Measurements from ENCODE around the gene RAP1A. TPM values are rescaled to one million over a fixed set of nuclear protein-coding genes. Genes with fewer than 3 reads are reported as not detected.

Gene RAP1A
- total RNA-seq, 1 experiment from 2014 or later = 26.7 TPM

DNA sequence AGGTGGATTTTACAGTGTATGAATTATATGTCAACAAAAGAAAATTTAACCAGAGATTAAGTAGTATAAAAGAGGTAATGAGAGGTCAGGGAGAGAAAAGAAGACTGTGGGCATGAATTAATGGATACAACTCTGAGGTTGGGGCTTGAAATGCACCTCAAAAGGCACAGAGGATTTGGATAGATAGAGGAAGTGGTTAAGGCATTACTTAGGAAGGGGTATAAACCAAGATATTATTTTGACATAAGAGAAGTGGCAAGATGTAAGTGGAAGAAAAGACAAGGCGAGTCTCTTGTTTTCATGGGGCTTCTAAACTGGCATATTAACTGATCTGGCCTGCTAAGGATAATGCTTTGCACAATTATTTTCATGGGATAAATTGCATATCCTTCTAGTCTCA lies 34.1 kb downstream of the RAP1A start:
- Mint-ChIP-seq H3K4me3 (no peak overlapping the region), H3K4me1 (peaks cover 9 to 20% of the 10 kb centered on the region in 2 experiments), H3K27me3 (ENCODE audit: low read depth) (no peaks in the 10 kb centered on the region), H3K9me3 (no peaks in the 10 kb centered on the region), H3K36me3 (ENCODE audit: insufficient read depth in 1 of 3, low read depth in 3 of 3) (peaks cover 2 to 4% (median 3%) of the 10 kb centered on the region in 3 experiments; a peak in 5 of 7 replicates), H3K27ac (peak overlapping the region in 1 of 3 experiments; percentile 64; a peak in 2 of 7 replicates)
- H2AK5ac ChIP-seq (ENCODE audit: insufficient read length, low read length) = no peak overlapping the region
- no CpG with 5 or more reads among the region's 1 CpG for WGBS (ENCODE audit: extremely low coverage, insufficient read length, low lambda C conversion rate)
- no peak overlapping the region for H4K5ac ChIP-seq (ENCODE audit: insufficient read length, low read depth, low read length)
- no peak overlapping the region for H3K18ac ChIP-seq (ENCODE audit: insufficient read length, low read depth, low read length)
- H3K9ac ChIP-seq (ENCODE audit: extremely low read depth, insufficient read length, low read length) = no peak overlapping the region
- no peaks in the 10 kb centered on the region; the same call in 1 of the 2 replicates for H3K79me2 ChIP-seq (ENCODE audit: insufficient read depth, low read length)
- H3T11ph ChIP-seq (ENCODE audit: low read length) = no peak overlapping the region
- no peaks in the 10 kb centered on the region for H3K23me2 ChIP-seq (ENCODE audit: insufficient read length, low read depth, low read length, poor library complexity, severe bottlenecking)
- no peak overlapping the region for H3K14ac ChIP-seq (ENCODE audit: insufficient read depth, low read length)
- H2BK20ac ChIP-seq (ENCODE audit: low read depth, low read length, poor library complexity, severe bottlenecking) = no peak overlapping the region
- H3K9me3 ChIP-seq (ENCODE audit: control insufficient read depth, low read depth, low read length) = no peaks in the 10 kb centered on the region
- H4K20me1 ChIP-seq (ENCODE audit: control insufficient read depth, insufficient read depth, insufficient read length) = no peaks in the 10 kb centered on the region
- no peaks in the 10 kb centered on the region for H3K27me3 ChIP-seq (ENCODE audit: insufficient read depth, low read length)
- DNase-seq = no peak
- no peak overlapping the region for H3K23ac ChIP-seq (ENCODE audit: insufficient read length, low read depth, low read length)
- no peaks in the 10 kb centered on the region for H3K4me1 ChIP-seq (ENCODE audit: insufficient read depth, low read length)
- no peak overlapping the region for H3K4ac ChIP-seq (ENCODE audit: low read depth, low read length)
- no peak overlapping the region for H4K91ac ChIP-seq (ENCODE audit: insufficient read length, low read depth, low read length)
- no peak overlapping the region for H2BK15ac ChIP-seq (ENCODE audit: low read depth, low read length)
- no peak overlapping the region for H3K27ac ChIP-seq (ENCODE audit: insufficient read length, low read depth, low read length)
- H2BK5ac ChIP-seq (ENCODE audit: insufficient read length, low read length) = no peak overlapping the region
- no peak overlapping the region for H4K8ac ChIP-seq (replicated peaks; ENCODE audit: insufficient read length, low read depth, low read length)
- no peak overlapping the region for H2BK120ac ChIP-seq (ENCODE audit: low read depth, low read length, poor library complexity, severe bottlenecking)
- H3K4me2 ChIP-seq (ENCODE audit: insufficient read depth, insufficient read length, low read length) = no peak overlapping the region
- no peak overlapping the region for H3K56ac ChIP-seq (ENCODE audit: insufficient read length, low read depth, low read length)
- TF ChIP-seq, protein P1, sequence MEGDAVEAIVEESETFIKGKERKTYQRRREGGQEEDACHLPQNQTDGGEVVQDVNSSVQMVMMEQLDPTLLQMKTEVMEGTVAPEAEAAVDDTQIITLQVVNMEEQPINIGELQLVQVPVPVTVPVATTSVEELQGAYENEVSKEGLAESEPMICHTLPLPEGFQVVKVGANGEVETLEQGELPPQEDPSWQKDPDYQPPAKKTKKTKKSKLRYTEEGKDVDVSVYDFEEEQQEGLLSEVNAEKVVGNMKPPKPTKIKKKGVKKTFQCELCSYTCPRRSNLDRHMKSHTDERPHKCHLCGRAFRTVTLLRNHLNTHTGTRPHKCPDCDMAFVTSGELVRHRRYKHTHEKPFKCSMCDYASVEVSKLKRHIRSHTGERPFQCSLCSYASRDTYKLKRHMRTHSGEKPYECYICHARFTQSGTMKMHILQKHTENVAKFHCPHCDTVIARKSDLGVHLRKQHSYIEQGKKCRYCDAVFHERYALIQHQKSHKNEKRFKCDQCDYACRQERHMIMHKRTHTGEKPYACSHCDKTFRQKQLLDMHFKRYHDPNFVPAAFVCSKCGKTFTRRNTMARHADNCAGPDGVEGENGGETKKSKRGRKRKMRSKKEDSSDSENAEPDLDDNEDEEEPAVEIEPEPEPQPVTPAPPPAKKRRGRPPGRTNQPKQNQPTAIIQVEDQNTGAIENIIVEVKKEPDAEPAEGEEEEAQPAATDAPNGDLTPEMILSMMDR (conservative IDR thresholded peaks at IDR 0.05) = no peak
- no peak overlapping the region for H2BK12ac ChIP-seq (ENCODE audit: insufficient read length, low read depth, low read length)
- H3K79me1 ChIP-seq (ENCODE audit: insufficient read depth, low read depth, low read length, poor library complexity, severe bottlenecking) = peaks cover 3% of the 10 kb centered on the region
- no peak overlapping the region for H2AFZ ChIP-seq (ENCODE audit: low read length)
